ENCODE data around the gene HLCS. TPM values are rescaled to one million over a fixed set of nuclear protein-coding genes. Genes with fewer than 3 reads are reported as not detected.

Gene HLCS
- total RNA-seq, 1 donor from 2014 or later: 17.1 TPM

DNA sequence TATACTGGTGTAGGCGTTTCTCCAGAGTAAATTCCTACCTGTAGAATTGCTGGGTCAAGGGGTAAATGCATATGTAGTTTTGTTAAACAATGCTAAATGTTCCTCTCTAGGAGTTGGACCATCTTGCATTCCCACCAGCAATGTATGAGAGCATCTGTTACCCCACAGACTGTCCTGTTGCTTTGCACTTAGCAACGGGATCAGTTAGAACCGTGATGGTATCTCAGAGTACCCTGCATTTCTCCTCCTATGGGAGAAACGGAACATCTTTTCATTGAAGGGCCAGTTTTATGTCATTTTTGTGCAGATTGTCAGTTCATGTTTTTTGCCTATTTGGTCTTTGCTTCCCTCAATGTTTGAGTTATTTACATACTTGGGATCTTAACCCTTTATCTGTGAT is 22.1 kb upstream of the HLCS start:
- H3K27me3 ChIP-seq (ENCODE audit: low read depth): no peaks in the 10 kb centered on the region
- no peak for ATAC-seq
- H3K9me3 ChIP-seq: no peaks in the 10 kb centered on the region
- no peaks in the 10 kb centered on the region for H3K4me1 ChIP-seq
- intact Hi-C loops (cut with DNase I): no loop called here
- DNase-seq: no peak
- H3K36me3 ChIP-seq: no peaks in the 10 kb centered on the region
- H3K27ac ChIP-seq: no peak overlapping the region
- no peak overlapping the region for H3K4me3 ChIP-seq
- no peak for TF ChIP-seq CTCF (IDR thresholded peaks at IDR 0.05)

DNA sequence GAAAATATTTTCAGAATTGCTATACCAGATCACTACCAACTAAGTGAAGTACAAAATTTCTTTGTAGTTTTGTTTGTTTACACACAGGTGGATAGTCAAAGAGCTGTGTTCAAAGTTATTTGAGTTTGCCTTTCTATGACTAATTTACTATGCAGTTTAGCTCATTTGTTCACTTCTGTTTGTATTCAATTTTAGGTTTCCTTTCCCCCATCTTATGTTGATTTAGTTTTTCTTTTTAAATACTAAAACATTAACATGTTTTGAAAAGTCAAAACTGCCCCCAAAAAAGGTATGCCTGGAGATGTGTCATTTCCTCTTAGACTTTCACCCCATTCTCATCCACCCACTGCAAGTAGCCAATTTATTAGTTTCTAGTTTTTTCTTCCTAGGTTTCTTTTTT is 21.4 kb upstream of the HLCS start:
- H3K4me1 ChIP-seq: no peaks in the 10 kb centered on the region
- H3K27ac ChIP-seq: no peak overlapping the region
- DNase-seq (no peak), ATAC-seq (no peak)
- intact Hi-C loops (cut with DNase I): no loop called here
- no peaks in the 10 kb centered on the region for H3K9me3 ChIP-seq
- H3K4me3 ChIP-seq: no peak overlapping the region
- H3K27me3 ChIP-seq (ENCODE audit: low read depth): no peaks in the 10 kb centered on the region
- TF ChIP-seq CTCF (IDR thresholded peaks at IDR 0.05): no peak
- no peaks in the 10 kb centered on the region for H3K36me3 ChIP-seq

DNA sequence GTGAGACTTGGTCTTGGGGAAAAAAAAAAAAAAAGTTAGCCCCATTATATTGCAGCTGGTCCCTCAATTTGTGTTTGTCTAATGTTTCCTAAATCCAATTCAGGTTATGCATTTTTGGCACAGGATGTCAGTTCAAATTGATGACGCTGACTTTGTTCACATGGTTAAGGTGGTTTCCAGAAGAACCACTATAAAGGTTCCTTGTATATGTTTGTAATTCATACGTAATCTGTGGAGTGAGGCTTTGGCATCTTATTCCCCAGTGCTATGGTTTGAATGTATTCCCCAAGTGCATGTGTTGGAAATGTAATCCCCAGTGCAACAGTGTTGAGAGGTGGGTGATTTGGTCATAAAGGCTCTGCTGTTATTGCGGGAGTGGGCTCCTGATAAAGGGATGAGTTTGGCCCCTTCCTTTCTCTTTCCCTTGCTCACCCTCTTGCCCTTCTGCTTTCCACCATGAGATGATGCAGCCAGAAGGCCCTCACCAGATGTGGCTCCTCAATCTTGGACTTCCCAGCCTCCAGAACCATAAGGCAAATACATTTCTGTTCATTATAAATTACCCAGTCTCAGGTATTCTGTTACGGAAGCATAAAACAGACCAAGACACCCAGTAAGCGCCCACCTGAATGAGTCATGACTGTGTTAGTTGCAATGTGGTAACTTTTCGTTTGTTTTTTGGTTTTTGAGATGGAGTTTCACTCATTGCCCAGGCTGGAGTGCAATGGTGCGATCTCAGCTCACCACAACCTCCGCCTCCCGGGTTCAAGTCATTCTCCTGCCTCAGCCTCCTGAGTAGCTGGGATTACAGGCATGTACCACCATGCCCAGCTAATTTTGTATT is 19.5 kb upstream of the HLCS start:
- Histone ChIP-seq H3K36me3 (no peaks in the 10 kb centered on the region), H3K27me3 (ENCODE audit: low read depth) (no peaks in the 10 kb centered on the region), H3K4me3 (no peak overlapping the region), H3K4me1 (peaks cover under 1% of the 10 kb centered on the region), H3K27ac (no peak overlapping the region), H3K9me3 (no peaks in the 10 kb centered on the region)
- DNase-seq (no peak), ATAC-seq (no peak)
- intact Hi-C loops (cut with DNase I): no loop called here
- TF ChIP-seq CTCF (IDR thresholded peaks at IDR 0.05): no peak

DNA sequence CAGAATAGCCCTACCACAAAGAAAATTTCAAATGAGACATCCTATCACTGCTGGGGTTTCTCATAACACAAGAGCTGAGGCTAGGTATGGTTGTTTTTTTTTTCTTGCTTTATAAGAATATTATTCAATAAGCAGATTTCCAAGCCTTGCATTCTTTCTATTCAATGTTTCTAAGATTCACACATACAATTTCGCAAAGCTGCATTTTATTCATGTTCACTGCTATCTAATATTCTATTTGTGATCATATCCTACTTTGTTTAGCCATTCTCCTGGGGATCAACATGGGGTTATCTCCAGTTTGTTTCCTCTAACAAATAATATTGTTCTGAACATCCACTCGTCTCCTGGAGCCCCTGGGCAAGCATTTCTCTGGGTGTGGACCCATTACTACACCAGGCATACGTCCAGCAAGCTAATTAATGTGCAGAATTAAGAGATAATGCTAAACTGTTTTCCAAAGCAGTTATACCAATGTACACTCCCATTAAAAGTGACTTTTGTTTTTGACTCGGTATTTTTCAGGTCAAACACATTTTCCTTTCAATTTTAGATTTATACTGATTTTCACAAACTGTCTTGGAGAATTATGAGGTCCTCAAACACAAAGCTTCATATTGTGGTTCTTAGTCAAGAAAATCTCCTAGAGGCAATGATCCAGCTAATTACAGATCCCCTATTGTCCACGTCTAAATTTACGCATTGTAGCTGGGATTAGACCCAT is 15.7 kb upstream of the HLCS start:
- H3K4me3 ChIP-seq: no peak overlapping the region
- DNase-seq (no peak), ATAC-seq (no peak)
- H3K36me3 ChIP-seq: no peaks in the 10 kb centered on the region
- H3K27me3 ChIP-seq (ENCODE audit: low read depth): no peaks in the 10 kb centered on the region
- no peak overlapping the region for H3K27ac ChIP-seq
- peaks cover 20% of the 10 kb centered on the region for H3K4me1 ChIP-seq
- intact Hi-C loops (cut with DNase I): no loop called here
- no peaks in the 10 kb centered on the region for H3K9me3 ChIP-seq
- no peak for TF ChIP-seq CTCF (IDR thresholded peaks at IDR 0.05)

- ATAC-seq: no peak
- Histone ChIP-seq H3K27ac (no peak overlapping the region), H3K27me3 (ENCODE audit: low read depth) (no peaks in the 10 kb centered on the region), H3K4me1 (peaks cover 27% of the 10 kb centered on the region), H3K9me3 (no peaks in the 10 kb centered on the region), H3K36me3 (no peaks in the 10 kb centered on the region), H3K4me3 (peak overlapping the region; percentile 59)
- intact Hi-C loops (cut with DNase I): no loop called here
- DNase-seq: no peak
- no peak for TF ChIP-seq CTCF (IDR thresholded peaks at IDR 0.05)
Observed at GRCh38 chr21:36981049-36981391, 14.6 kb upstream of the HLCS start.

Measured in lower lobe of right lung (tissue), 2 donors.